Cerebellar cortex (tissue), 1 donor: ENCODE measurements around the gene TKT.

ENCODE experiments used
- DNase-seq: peaks from one replicate; pipeline ENCODE4 v3.0.0-alpha.2; 2015; ENCODE audit warnings: low spot score

Gene TKT

DNA sequence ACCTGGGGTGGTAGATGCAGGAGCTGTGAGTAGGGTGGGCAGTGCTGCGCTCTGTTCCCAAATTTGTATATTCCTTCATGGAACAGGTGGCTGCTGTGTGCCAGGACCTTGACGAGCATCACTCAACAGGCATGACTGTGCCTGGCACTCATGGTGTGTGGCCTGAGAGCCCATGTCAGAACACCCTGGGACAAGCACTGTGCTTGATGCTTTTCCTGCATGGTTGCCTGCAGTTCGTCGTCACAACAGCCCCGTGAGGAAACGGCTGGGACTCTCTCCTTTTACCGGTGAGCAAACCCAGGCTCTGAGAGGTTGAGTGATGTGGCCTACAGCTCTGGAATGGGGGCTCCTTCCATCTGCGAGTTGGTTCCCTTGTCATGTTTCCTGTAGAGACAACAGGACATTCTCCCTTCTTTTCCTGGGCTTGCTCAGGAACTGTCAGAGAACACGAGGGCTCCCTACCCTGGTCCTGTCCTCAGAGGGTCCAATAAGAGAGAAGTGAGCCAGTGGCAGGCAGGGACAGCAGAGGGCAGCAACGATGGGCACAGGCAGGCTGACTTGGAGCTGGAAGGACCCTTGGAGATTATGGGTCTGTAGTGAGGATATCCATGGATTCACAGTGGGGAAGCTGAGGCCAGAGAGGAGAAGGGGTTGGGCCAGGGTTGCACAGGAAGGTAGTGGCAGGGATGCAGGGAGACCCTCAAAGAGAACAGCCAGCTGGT lies 57.4 kb downstream of the TKT start:
- no peak for DNase-seq

- DNase-seq: no peak
Observed at GRCh38 chr3:53196575-53197407, 59.0 kb downstream of the TKT start.

DNA sequence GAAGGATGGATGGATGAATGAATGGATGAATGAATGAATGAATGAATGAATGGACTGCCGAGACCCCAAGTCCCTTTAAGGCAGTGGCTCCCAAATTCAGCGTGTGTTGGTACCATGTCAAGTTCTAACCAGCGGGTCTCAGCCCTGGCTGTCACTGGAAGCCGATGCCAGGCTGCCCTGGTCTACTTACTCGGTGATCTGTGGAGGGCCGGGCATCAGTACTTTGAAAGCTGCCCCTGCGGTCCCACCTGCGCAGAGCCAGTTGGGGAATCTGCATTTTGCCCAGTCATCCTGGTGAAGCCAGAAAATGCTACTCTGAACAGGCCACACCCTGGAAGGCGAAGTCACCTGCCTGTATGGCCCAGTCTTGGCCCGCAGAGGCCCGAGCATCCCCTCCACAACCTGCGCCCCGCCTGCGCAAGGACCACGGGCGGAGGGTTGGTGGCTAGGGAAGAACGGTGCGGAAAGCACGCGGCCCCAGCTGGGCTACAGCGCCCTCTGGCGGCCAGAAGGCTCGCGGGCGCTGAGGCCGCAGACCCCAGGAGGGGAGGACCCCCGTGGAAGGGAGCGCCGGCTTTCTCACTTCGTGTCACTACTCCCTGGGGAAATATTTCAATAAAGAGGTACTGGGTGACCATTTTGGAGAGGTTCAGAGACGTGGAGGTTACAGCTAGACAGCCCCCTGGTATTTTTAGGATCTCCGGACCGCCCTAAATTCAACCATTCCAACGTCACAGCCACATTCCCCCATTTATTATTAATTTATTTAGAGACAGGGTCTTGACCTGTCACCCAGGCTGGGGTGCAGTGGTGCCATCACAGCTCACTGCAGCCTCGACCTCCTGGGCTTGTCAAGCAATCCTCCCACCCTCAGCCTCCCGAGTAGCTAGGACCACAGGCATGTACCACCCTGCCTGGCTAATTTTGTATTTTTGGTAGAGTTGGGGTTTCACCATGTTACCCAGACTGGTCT lies 59.9 kb downstream of the TKT start:
- DNase-seq: peak; percentile 32

GRCh38 chr3:53195066-53195450 lies 60.8 kb downstream of the TKT start:
- no peak for DNase-seq

DNA sequence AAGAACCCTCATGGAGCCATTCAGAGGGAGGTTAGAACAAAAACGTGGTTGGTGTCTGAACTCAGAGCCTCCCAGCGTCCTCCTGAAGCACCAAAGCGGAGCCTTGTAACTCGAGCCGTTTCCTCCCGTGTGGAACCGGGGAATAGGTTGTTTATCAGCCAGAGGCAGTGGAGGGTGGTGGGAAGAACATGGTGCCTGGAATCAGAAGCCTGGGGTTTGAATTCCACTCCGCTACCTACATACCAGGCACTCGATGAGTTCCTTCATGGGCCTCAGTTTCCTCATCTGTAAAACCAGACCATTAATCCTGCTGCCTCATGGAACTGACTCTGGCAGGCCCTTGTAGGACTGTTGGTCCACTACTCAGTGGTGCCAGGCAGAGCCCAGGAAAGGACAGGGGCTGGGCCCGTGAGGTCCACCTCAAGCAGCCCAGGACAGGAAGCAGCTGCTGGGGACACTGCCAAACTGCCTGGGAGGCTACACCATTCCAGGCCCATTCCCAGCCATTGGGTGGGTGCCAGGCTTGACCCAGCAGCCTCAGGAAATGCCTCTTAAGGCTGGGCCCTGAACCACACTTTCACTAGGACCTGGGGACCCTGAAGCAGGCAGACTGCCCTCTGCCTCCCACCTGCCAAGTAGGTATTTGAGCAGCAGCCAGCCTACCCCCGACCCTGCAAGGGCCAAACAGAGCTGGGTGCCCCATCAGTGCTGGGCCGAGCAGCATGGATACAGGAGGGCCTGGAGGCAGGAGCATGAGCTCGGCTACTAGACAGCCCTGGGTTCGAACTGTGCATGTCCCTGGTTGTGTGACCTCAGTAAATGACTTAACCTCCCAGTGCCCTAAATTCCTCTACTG lies 61.4 kb downstream of the TKT start:
- DNase-seq: no peak

GRCh38 chr3:53193466-53194209 lies 62.2 kb downstream of the TKT start:
- no peak for DNase-seq

DNA sequence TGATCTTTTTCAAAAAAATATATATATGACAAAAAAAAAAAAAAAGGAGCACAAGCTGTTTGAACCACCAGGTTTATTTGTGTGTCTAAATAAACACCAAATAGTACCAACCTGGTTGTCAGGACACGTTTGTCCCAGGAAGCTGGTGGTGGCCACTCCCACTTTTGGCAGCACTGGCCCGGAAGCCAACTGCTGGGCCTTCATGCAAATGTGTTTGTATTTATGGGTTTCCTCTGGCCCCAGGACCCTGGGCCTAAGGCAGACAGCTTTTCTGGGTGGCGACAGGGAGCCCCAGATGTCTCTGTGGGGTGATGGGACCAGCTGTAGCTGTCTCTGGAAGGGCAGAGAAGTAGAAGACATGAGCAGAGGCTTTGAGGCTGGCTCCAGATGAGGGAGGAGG lies 63.2 kb downstream of the TKT start:
- no peak for DNase-seq

DNA sequence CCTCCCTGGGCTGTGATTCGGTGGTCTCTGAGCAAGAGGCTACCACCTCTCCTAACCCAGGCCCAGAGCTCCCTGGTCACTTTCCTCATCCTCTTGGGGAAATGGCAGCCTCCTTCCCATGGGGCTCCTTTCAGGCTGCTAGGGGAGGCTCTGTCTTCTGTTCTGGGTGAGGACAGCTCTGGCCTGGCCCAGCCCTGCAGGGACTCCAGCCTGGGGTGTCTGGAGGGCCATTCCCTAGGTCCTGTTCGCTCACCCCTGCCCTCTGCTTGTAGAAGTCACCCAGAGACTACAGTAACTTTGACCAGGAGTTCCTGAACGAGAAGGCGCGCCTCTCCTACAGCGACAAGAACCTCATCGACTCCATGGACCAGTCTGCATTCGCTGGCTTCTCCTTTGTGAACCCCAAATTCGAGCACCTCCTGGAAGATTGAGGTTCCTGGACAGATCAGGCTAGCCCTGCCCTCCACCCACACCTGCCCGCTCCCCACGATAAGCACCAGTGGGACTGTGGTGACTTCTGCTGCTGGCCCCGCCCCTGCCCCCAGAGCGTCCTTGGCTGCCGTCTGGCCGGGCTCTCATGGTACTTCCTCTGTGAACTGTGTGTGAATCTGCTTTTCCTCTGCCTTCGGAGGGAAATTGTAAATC lies 63.9 kb downstream of the TKT start:
- no peak for DNase-seq

- DNase-seq: no peak
Observed at GRCh38 chr3:53190659-53191058, 65.2 kb downstream of the TKT start.

GRCh38 chr3:53189276-53189675 lies 66.5 kb downstream of the TKT start:
- DNase-seq: no peak

DNA sequence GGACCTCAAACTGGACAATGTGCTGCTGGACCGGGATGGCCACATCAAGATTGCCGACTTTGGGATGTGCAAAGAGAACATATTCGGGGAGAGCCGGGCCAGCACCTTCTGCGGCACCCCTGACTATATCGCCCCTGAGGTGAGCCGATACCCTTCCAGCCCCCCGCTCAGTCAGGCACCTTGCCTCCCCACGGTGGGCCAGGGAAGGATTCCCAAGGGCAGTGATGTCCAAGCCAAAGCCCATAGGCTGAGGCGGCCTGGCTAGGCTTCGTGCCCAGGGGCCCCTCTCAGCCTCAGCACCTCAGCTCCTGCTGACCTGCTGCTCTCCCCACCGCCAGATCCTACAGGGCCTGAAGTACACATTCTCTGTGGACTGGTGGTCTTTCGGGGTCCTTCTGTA lies 67.1 kb downstream of the TKT start:
- DNase-seq: no peak

DNA sequence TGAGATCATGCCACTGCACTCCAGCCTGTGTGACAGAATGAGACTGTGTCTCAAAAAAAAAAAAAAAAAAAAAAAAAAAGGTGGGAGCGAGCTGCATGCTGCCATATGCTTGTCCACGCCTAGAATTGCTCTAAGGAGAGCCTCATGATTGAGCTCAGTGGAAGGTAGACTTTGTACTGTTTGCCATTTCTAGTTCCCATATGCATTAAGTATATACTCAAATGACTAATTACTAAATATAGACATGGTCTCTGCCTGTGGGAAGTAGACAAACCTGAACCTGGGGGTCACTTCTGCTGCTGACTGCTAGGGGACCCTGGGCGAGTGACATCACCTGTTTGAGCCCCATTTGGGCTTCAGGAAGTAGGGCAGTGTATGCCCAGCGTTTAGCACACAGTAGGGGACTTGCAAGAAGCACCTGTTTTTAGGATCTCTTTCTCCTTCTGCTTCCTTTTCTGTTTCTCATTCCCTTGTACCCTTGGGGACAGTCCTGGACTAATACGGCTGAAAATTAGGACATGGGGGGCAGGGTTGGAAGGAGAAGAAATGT lies 67.6 kb downstream of the TKT start:
- no peak for DNase-seq

GRCh38 chr3:53187430-53187829 lies 68.4 kb downstream of the TKT start:
- no peak for DNase-seq

DNA sequence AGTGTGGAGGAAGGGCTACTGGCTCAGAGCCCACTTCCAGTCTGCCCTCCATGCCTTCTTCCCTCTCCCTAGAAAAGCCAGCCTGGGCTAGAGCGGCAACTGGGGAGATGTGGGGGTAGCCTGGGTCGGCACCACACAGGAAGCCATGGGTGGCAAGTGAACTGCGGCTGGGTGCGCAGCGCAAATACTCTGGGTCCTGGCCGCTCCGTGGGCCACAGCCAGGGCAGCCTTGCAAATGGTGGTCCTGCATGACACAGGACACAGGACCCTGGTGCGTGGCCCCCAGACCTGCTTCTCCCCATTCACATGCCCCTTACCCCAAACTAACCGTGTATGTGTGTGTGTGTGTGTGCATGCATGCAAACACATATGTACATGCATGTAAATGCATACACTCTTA lies 69.1 kb downstream of the TKT start:
- no peak for DNase-seq

DNA sequence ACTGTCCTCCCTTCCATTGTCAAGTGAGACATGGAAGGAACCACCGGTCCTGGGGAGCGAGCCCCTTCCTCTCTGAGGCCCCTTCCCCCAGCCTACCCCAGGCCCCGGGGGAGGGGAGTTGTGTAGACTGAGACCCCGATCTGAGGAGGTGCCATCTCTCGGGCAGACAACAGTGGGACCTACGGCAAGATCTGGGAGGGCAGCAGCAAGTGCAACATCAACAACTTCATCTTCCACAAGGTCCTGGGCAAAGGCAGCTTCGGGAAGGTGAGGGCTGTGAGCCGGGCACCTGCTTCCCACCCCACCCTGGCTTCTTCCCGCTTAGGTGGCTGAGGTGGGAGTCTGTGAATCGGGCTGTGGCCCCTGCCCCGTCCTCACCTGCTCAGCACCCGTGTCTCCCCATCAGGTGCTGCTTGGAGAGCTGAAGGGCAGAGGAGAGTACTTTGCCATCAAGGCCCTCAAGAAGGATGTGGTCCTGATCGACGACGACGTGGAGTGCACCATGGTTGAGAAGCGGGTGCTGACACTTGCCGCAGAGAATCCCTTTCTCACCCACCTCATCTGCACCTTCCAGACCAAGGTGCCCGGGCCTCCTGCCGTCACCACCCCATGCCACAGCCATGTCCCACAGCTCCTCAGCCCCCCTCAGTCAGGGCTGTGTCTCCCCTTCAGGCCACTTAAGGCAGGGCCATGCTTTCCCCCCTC lies 69.9 kb downstream of the TKT start:
- no peak for DNase-seq

DNA sequence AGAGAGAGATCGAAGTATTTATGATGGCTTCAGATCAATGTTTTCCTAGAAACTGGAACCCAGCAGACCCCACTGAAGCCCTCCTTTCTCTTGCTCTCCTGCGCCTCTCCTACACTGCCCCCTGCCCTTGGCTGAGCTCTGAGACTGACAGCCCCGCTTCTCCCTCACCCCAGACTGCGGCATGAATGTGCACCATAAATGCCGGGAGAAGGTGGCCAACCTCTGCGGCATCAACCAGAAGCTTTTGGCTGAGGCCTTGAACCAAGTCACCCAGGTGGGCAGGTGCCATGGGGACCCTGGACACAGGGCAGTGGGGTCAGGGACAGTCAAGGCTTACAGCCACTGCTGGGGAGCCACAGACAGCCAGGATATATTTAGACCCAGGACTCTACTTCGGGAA lies 71.1 kb downstream of the TKT start:
- no peak for DNase-seq

DNA sequence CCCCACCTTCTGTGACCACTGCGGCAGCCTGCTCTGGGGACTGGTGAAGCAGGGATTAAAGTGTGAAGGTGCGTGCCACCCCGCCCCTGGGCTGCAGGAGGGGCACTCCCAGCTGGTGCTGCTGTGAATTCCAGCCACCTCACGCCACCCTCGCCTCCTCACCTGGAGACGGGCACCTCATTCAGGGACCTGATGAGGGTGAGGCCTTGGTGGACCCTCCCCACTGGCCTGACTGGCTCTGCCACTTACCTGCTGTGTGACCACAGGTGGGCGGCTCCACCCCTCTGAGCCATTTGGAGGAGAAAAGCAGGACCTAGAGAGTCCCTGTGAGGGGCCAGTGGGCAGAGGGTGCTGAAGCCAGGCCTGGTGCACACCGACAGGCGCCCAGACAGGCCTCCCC lies 72.3 kb downstream of the TKT start:
- DNase-seq: no peak

GRCh38 chr3:53182764-53183355 lies 73.0 kb downstream of the TKT start:
- no peak for DNase-seq

- no peak for DNase-seq
Observed at GRCh38 chr3:53181528-53181927, 74.3 kb downstream of the TKT start.
